Heart left ventricle (tissue), 13 donors: ENCODE results near the gene KRTAP5-3.

ENCODE experiments used
- CTCF ChIP-seq, 12 donors: fragments of 200-600 bp; sonication (generic) in 4 of 12; IDR thresholded peaks; one replicate each; pipeline versions ENCODE4 v1.5.0 to v1.8.0; 2018 to 2022; ENCODE audit warnings: antibody characterized with exemption in 12 of 12, mild to moderate bottlenecking in 5 of 12
- POLR2A ChIP-seq, 2 donors: fragments of 450-650 bp; IDR thresholded peaks; one replicate each; pipeline ENCODE4 v1.6.1; 2017; ENCODE audit warnings: antibody characterized with exemption in 2 of 2, mild to moderate bottlenecking in 2 of 2, moderate library complexity in 2 of 2
- donor health status: ischemic (EF 13 %, LVEDD 7.1; RV severe dilation, severe dysfunction).
- donor health status: DM: no; HTN: yes; CAD: no.
- donor health status: DM: no; HTN: no; CAD: no.
- donor health status: ischemic (EF 25% LVEDD 6.9; RV normal size, moderate dysfunction).
- donor health status: ischemic (EF 25% LVEDD 5.7; RV mildly dilated, moderate dysfunction).
- donor health status: ischemic (EF 35%, LVEDD 5.7; RV mildly dilated, moderate dysfunction).
- donor health status: nonischemic (EF 11% LVEDD 7.7; RV severe dilation, severe dysfunction).
- donor health status: DM: yes; HTN: yes; CAD: no.
- donor health status: PGD.
- donor health status: ischemic (EF 29% LVEDD 5.4; RV normal size, mild dysfunction).
- donor health status: nonischemic (EF 23%, LVEDD 6.1; RV moderate dilation, normal function).

DNA sequence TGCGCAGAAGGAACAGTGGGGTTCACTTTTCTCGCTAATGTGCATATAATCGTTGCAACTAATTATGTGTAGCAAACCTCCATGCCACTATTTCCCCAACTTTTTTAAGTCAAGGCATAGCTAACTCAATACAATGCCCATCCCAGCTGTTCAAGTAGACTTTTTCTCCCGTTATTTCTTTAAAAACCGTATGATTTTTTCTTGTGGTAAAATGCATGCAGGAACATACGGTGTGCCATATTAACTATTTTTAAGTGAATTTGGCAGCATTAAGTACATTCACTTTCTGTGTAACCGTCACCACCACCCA is 33.4 kb downstream of the KRTAP5-3 start:
- no peak for TF ChIP-seq POLR2A (IDR thresholded peaks at IDR 0.05)
- TF ChIP-seq CTCF (IDR thresholded peaks at IDR 0.05), result peak in 1 of 12 donors; percentile 1
